MG63 (cell line): ENCODE measurements around the gene WASF3. TPM values are rescaled to one million over a fixed set of nuclear protein-coding genes. Genes with fewer than 3 reads are reported as not detected.
A peak's percentile ranks its signal among the peaks of the same experiment; 100 is the strongest.

Experiments
- DNase-seq: peaks from one replicate; pipeline ENCODE4 v3.0.0-alpha.2; 2020
- H3K27me3 ChIP-seq: fragments of 250-450 bp; sonication (Bioruptor Pico); 2 replicates; pipeline ENCODE4 v1.5.1; 2020; ENCODE audit warnings: mild to moderate bottlenecking, moderate library complexity
- H3K36me3 ChIP-seq: fragments of 250-450 bp; sonication (Bioruptor Pico); 2 replicates; pipeline ENCODE4 v1.5.1; 2020; ENCODE audit warnings: mild to moderate bottlenecking, moderate library complexity
- H3K4me3 ChIP-seq: fragments of 250-450 bp; sonication (Bioruptor Pico); 2 replicates; pipeline ENCODE4 v1.5.1; 2020; ENCODE audit warnings: mild to moderate bottlenecking, moderate library complexity
- H3K9me3 ChIP-seq: fragments of 250-450 bp; sonication (Bioruptor Pico); 2 replicates; pipeline ENCODE4 v1.5.1; 2020; ENCODE audit warnings: mild to moderate bottlenecking, moderate library complexity
- total RNA-seq: library from RNA; depleted of rRNA; stranded (reverse); fragments of >200 nt; shearing (Covaris generic); gene quantifications from 2 replicates; pipeline ENCODE4 v1.2.3, GENCODE V29; 2014; ENCODE audit warnings: low replicate concordance

The WASF3 gene
- total RNA-seq, 1 experiment from 2014 or later, result 6.0 TPM

DNA sequence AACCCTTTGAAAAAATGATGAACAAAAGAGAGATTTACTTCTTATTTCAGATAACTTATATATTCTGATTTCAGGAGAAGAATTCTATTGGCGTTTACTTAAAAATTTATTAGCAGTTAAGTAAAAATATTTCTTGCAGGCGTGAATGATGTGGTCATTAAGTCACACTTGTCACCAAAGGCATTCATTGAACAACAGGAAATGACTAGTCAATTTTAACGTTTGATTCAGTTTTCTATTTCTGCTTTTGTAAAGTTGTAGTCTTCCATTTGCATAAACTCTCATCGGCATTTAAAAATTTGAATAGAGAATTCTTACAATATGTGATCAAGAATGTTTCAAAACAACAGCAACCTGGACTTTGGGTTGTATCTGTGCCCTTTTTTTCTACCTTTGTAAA lies 119.7 kb downstream of the WASF3 start:
- no peak for DNase-seq
- no peaks in the 10 kb centered on the region for H3K27me3 ChIP-seq
- H3K9me3 ChIP-seq, result no peaks in the 10 kb centered on the region
- H3K4me3 ChIP-seq, result no peak overlapping the region
- peaks cover 25% of the 10 kb centered on the region for H3K36me3 ChIP-seq

DNA sequence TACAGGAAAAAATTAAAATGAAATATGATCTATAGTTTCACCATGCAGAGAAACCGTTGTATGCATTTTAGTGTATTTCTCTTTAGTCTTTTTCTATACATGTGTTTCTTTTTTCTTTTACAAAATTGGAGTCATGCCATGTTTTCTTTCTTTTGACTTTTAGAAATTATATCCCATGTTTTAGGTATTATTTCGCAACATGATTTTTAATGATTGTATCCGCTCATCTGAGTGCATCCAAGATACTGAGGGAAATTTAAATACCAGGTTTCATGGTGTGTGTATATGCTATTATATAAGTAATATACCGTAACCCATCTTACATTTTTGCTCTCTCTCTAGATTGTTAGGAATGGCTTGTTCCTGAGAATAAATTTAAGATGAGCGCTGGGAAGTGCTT lies 120.8 kb downstream of the WASF3 start:
- H3K4me3 ChIP-seq, result no peak overlapping the region

DNA sequence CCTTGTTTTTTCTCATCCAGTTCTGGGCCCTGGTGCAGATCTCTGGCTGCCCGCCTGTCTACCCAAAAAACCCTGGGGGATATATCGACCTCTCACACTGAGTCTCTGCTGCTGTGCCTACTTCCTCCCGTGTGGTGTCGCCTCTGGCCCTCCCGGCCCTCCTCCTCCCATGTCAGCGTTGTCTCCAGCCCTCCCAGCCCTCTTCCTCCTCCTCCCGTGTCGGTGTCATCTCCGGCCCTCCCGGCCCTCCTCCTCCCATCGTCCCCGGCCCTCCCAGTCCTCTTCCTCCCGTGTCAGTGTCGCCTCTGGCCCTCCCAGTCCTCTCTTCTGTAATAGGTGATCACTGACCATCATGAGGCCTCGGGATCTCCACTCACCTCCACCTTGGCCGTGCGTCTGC lies 121.3 kb downstream of the WASF3 start:
- DNase-seq, result no peak
- Histone ChIP-seq H3K9me3 (no peaks in the 10 kb centered on the region), H3K4me3 (no peak overlapping the region), H3K27me3 (no peaks in the 10 kb centered on the region), H3K36me3 (peaks cover 29% of the 10 kb centered on the region)

More for the DNA sequence above, 120.8 kb downstream of the WASF3 start:
- Histone ChIP-seq H3K36me3 (peaks cover 25% of the 10 kb centered on the region), H3K9me3 (no peaks in the 10 kb centered on the region), H3K27me3 (no peaks in the 10 kb centered on the region)
- DNase-seq, result no peak

DNA sequence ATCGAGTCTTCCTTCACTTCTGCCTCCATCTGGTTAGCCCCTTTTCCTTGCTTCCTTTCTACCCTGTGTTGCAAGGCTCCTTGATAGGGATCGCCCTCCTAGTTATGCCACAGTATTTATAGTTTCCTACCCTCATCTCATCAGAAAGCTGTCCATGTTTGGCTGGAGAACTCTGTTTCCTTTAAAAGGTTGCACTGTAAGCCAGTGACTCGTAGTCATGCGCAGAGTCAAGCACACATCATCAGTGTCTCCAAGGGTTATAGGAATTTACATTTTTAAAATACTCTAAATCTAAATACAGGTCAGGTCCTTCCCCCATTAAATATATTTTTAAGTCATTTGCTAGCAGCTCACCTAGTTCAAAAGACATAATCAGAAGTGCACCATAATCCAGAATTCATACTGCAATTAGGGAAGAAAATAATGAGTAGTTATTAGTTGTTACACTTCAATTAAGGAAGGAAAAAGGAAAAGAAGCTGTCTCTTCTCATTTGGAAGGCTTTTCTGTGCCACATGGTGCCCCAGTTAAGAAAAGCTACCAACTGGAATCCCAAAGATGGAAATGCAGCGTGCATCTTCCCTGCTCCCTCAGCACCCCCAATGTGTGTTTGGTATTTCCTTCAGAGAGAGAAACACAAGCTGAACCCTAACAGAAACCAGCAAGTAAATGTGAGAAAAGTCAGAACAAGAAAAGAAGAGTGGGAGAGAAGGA lies 122.1 kb downstream of the WASF3 start:
- peak; percentile 42 for DNase-seq
- Histone ChIP-seq H3K27me3 (no peaks in the 10 kb centered on the region), H3K4me3 (no peak overlapping the region), H3K9me3 (no peaks in the 10 kb centered on the region), H3K36me3 (peaks cover 34% of the 10 kb centered on the region)

DNA sequence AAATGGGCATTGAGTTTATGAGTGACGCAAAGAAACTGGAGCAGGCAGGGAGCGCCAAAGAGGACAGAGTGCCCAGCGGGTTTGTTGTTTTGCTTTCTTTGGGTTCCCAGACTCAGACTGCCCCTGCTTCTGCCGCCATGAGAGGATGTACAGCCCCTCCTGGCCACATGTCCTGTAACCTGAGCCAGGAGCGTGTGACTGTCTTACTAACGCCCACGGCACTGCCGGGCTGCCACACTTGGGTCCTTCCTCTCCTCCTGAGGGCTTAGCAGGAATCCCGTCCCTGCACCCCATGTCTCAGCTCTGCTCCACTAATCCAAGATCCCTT lies 122.6 kb downstream of the WASF3 start:
- Histone ChIP-seq H3K9me3 (no peaks in the 10 kb centered on the region), H3K4me3 (no peak overlapping the region), H3K27me3 (no peaks in the 10 kb centered on the region), H3K36me3 (peaks cover 35% of the 10 kb centered on the region)
- no peak for DNase-seq

DNA sequence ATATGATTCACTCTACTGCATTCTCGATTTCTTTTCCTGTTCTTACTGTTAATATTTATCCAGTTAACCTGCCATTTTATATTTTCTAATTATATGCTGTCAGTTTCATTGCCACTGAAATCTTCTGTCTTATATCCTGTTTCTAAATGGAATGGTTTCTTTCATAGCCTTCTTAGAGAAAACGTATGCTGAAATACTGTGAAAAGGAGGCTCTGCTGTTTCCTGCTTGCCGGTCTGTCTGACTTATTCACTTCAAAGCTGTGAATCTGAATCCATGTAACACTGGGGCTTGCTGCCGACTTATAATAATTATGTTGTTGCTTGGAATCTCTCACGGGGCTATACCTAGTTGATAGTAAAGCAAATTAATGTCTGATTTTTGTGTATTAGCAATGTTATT lies 123.1 kb downstream of the WASF3 start:
- no peaks in the 10 kb centered on the region for H3K27me3 ChIP-seq
- H3K36me3 ChIP-seq, result peaks cover 35% of the 10 kb centered on the region
- no peak overlapping the region for H3K4me3 ChIP-seq

DNA sequence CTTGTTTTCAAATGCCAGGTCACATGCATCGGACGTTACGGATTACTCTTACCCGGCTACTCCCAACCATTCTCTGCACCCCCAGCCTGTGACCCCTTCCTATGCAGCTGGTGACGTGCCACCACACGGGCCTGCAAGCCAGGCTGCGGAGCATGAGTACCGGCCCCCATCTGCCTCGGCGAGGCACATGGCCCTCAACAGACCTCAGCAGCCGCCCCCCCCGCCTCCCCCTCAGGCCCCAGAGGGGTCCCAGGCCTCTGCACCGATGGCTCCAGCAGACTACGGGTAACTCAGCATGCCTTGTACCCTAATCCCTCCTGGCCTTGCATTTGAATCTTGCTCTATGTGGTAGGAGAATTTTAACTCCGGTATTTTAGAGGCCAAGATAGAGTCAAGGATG lies 123.6 kb downstream of the WASF3 start:
- no peak overlapping the region for H3K4me3 ChIP-seq
- no peak for DNase-seq
- H3K36me3 ChIP-seq, result peaks cover 39% of the 10 kb centered on the region
- no peaks in the 10 kb centered on the region for H3K27me3 ChIP-seq
- no peaks in the 10 kb centered on the region for H3K9me3 ChIP-seq

More for the DNA sequence above, 123.1 kb downstream of the WASF3 start:
- DNase-seq, result no peak
- H3K9me3 ChIP-seq, result no peaks in the 10 kb centered on the region

DNA sequence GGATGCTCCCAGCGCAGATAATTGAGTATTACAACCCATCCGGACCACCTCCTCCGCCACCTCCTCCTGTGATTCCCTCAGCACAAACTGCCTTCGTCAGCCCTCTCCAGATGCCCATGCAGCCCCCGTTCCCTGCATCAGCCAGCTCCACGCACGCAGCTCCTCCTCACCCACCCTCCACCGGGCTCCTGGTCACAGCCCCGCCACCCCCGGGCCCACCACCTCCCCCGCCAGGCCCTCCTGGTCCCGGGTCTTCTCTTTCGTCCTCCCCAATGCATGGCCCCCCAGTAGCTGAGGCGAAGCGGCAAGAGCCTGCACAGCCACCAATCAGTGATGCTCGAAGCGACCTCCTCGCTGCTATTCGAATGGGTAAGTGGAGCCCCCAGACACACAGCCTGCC lies 125.1 kb downstream of the WASF3 start:
- H3K4me3 ChIP-seq, result no peak overlapping the region
- no peak for DNase-seq
- H3K27me3 ChIP-seq, result no peaks in the 10 kb centered on the region
- no peaks in the 10 kb centered on the region for H3K9me3 ChIP-seq
- H3K36me3 ChIP-seq, result peaks cover 38% of the 10 kb centered on the region

DNA sequence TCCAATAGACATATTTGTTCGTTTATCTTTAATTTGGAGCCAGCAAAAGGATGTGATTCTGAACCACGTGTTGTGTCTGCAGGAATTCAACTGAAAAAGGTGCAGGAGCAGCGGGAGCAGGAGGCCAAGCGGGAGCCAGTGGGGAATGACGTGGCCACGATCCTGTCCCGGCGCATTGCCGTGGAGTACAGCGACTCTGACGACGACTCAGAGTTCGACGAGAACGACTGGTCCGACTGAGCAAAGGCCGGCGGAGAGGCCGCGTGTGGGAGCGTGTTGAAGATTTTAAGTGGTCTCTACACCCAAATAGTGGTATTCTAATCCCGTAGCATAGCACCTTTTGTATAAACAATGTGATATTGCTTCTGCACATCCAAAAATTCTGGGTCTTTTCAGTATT lies 128.1 kb downstream of the WASF3 start:
- Histone ChIP-seq H3K36me3 (peaks cover 54% of the 10 kb centered on the region), H3K9me3 (no peaks in the 10 kb centered on the region)
- no peak for DNase-seq

DNA sequence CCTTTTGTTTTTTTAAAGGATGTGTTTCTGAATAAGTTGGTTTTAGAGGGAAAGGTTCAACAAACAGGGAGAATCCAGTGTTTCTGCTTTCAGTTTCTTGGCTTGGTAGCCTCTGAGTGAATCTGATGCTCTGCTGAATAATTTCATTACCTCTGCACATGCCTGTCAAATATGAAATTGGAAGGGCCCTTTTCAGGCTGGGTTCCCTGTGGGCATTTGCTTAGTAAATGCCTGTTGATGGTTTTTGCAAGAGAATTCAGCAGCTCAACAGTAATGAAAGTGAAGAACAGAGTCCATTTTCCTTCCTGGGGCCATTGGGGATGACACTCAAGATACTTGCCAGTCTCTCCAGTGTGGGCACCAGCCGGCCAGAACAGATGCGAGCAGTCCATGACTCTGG lies 128.8 kb downstream of the WASF3 start:
- Histone ChIP-seq H3K36me3 (peaks cover 51% of the 10 kb centered on the region), H3K9me3 (no peaks in the 10 kb centered on the region)

More for the DNA sequence above, 128.1 kb downstream of the WASF3 start:
- Histone ChIP-seq H3K4me3 (no peak overlapping the region), H3K27me3 (no peaks in the 10 kb centered on the region)

DNA sequence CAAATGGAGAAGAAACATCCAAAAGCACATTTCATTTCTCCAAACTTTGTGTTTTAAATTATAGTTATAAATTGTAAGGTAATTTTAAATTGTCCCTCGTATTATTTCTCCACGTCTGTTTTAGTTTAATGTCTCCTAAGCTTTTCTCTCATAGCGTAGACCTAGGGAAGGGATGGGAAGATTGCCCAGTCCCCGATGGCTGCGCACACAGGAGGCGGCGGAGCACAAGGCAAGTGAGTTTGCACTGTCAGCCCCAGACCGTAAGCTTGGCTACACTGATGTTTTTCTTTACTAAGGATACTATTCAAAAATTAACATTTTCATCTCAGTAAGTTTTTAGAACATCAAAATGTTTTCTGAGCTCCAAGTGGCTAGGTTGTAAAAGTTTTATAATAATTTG lies 130.8 kb downstream of the WASF3 start:
- Histone ChIP-seq H3K4me3 (no peak overlapping the region), H3K27me3 (no peaks in the 10 kb centered on the region), H3K36me3 (peaks cover 46% of the 10 kb centered on the region), H3K9me3 (no peaks in the 10 kb centered on the region)
- no peak for DNase-seq

More for the DNA sequence above, 128.8 kb downstream of the WASF3 start:
- no peak overlapping the region for H3K4me3 ChIP-seq
- no peak for DNase-seq
- no peaks in the 10 kb centered on the region for H3K27me3 ChIP-seq

DNA sequence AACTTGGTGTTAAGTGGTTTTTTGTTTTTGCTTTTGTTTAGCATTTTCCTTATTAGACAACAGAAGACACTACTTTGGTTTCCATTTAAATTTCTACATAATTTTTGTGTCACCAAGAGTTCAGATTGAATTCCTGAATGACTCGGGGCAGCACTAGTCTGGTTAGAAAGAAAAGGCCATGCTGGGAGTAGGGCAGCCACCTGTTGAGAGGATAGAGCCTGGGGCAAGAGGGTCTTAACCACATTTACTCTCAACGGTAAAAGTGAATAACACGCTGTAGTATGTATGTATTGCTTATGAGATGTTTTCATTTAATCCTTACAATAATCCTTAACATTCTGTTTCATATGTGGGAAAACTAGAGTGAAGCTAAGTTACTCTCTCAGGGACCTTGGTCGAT lies 131.5 kb downstream of the WASF3 start:
- Histone ChIP-seq H3K9me3 (no peaks in the 10 kb centered on the region), H3K4me3 (no peak overlapping the region), H3K36me3 (peaks cover 40% of the 10 kb centered on the region), H3K27me3 (no peaks in the 10 kb centered on the region)
- no peak for DNase-seq

DNA sequence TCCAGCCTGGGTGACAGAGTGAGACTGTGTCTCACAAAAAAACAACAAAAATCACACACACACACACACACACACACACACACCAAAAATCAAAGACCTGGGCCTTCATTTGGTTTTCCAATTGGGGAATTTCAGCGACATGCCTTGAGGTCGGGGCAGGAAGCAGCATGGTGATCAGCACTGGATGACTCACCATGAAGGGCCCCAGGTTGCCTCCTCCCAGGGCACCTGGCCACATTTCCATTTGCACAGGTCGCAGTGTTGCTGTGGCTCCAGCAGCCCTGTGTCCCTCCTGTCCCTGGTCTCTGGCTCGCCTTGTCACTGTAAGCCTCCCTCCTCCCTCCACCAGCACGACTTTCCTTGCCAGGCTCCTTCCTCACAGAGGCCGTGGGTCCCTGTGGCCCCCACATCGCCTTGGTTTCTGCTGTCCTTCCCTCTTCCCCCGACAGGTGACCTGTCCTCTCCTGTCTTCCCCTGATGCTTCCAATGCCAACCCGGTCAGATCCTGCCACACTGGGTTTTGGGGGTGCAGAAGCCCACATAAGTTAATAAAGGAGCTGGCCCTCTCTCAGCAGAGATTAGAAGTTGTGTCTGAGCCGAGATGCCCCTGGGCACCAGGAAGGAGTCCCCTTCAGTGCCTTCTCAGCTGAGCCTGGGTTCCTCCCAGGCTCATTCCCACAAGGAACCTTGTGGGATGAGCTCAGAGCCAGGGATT lies 136.4 kb downstream of the WASF3 start:
- Histone ChIP-seq H3K36me3 (peaks cover 17% of the 10 kb centered on the region), H3K27me3 (no peaks in the 10 kb centered on the region)
- no peak for DNase-seq

DNA sequence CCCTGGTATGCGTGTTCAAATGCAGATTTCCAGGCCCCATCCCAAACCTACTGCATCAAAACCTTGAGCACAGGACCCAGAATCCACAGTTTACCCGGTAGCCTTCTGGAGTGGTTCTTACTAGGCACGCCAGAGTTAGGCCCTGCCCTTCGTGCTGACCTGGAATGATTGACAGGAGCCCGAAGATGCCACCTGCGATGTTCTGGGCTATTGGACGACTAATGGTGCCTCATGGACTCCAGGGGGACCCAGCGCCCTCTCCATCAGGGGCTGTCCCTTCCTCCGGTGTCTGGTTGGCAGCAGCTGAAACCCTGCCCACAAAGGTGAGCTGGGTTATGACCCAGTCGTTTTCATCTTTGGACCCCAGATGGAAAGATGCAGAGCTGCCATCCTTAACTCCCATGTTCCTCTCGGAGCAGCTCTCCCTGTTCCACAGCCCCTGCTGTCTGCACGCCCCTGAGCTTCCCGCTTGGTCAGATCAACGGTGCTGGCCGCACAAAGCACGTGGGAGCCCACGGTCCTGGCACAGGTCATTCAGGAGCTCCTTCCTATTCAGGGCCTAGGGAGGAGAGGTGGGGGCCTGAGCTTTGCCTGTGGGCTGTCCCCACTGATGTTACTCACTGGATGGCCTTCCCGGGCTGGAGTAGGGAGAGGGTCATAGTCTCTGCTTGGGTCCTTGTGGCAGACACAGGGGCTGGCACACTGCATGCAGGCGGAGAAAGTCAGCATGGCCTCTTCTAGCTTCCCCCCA lies 137.3 kb downstream of the WASF3 start:
- Histone ChIP-seq H3K27me3 (no peaks in the 10 kb centered on the region), H3K36me3 (peaks cover 8% of the 10 kb centered on the region), H3K9me3 (no peaks in the 10 kb centered on the region), H3K4me3 (no peak overlapping the region)
- no peak for DNase-seq

More for the DNA sequence above, 136.4 kb downstream of the WASF3 start:
- no peak overlapping the region for H3K4me3 ChIP-seq
- no peaks in the 10 kb centered on the region for H3K9me3 ChIP-seq

DNA sequence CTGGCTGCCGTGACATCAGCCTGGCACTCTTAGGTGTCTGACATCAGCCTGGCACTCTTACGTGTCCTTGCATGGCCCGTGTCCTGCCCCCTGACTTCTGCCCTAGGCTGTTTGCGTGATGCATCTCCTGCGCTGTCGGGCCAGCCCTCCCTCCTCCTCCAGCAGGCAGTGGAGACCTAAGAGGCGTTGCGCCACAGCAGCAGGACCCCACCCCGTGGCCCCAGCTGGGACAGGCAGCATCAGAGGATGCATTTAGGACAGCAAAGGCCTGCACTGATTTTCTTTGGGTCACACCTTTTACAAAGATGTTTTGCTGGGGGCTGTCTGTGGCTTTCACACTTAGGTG lies 137.8 kb downstream of the WASF3 start:
- no peak for DNase-seq
- H3K9me3 ChIP-seq, result no peaks in the 10 kb centered on the region

DNA sequence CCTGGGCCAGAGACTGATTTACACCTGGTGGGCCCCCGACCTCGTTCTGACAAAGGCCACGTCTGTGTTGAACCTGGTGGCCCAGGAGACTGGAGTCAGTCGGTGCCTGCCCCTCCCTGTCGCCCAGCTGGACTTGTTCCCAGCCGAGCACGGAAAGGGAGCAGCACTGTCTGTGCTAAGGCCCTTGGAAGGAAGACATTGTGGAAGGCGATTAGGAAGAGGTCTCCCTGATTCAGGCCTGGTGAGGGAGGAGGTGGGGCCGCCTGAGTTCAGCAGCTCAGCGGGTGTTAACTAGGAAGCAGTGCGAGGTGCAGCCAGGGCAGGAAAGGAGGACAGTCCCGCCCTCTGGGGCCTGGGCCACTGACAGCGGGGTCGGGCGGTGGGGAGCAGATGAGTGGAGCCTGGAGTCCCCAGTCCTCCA lies 138.4 kb downstream of the WASF3 start:
- no peak overlapping the region for H3K4me3 ChIP-seq

More for the DNA sequence above, 137.8 kb downstream of the WASF3 start:
- no peaks in the 10 kb centered on the region for H3K27me3 ChIP-seq
- no peak overlapping the region for H3K4me3 ChIP-seq
- H3K36me3 ChIP-seq, result peaks cover 7% of the 10 kb centered on the region; the same call in 1 of the 2 replicates

More for the DNA sequence above, 138.4 kb downstream of the WASF3 start:
- H3K36me3 ChIP-seq, result peaks cover 7% of the 10 kb centered on the region; the same call in 1 of the 2 replicates
- H3K27me3 ChIP-seq, result no peaks in the 10 kb centered on the region
- DNase-seq, result no peak
- H3K9me3 ChIP-seq, result no peaks in the 10 kb centered on the region
